A549 treated with GW870086 at 1 μM for 4 hours (cell line): ENCODE results near the gene AGTRAP. TPM values are rescaled to one million over a fixed set of nuclear protein-coding genes. Genes with fewer than 3 reads are reported as not detected.

Experiments used
- total RNA-seq: library from RNA; stranded (reverse); fragments of 200-300 nt; extraction: Qiagen RNA extraction; gene quantifications from 5 replicates; pipeline ENCODE4 v1.2.3, GENCODE V29; 2022; ENCODE audit warnings: low read depth

AGTRAP gene
- 77.2 to 116 TPM (median 99.3 TPM) in 5 replicates for total RNA-seq

GRCh38 chr1:11735854-11736745 is at the start of gene AGTRAP:
AGTRAP (plus strand) TSS chr1:11736136; CDS start chr1:11736209, 73 bp downstream.

GRCh38 chr1:11691302-11691914 is 44.5 kb upstream of the AGTRAP start, which contains the start of gene DRAXIN:
DRAXIN (plus strand) TSS chr1:11691710; CDS start chr1:11706259, 14,549 bp downstream.

GRCh38 chr1:11761988-11762406 is 26.1 kb downstream of the AGTRAP start, which contains the start of gene C1orf167:
C1orf167 (plus strand) TSS chr1:11762193; CDS start chr1:11764401, 2,208 bp downstream.

Other genes starting within 250 kb of the AGTRAP start
- gene FBXO2, start 81.7 kb upstream of the AGTRAP start, total RNA-seq: 6.3 to 9.6 TPM (median 9.2 TPM) in 5 replicates
- gene FBXO44, start 81.3 kb upstream of the AGTRAP start, total RNA-seq: 12.8 to 16.8 TPM (median 15.9 TPM) in 5 replicates
- 5.9 to 9.4 TPM (median 8.5 TPM) in 5 replicates for gene FBXO6, start 71.9 kb upstream of the AGTRAP start, total RNA-seq
- gene MAD2L2, start 55.0 kb upstream of the AGTRAP start, total RNA-seq: 45.4 to 53.3 TPM (median 51.3 TPM) in 5 replicates
- gene DRAXIN, start 44.4 kb upstream of the AGTRAP start, total RNA-seq: 0.03 to 0.14 TPM (median 0.07 TPM) in 5 replicates
- gene C1orf167, start 26.1 kb downstream of the AGTRAP start, total RNA-seq: not detected in 5 replicates
- 3.9 to 4.9 TPM (median 4.0 TPM) in 5 replicates for gene MTHFR, start 69.8 kb downstream of the AGTRAP start, total RNA-seq
- gene CLCN6, start 70.1 kb downstream of the AGTRAP start, total RNA-seq: 4.7 to 6.7 TPM (median 5.3 TPM) in 5 replicates
- not detected in 5 replicates for gene NPPA, start 111.6 kb downstream of the AGTRAP start, total RNA-seq
- gene NPPB, start 122.8 kb downstream of the AGTRAP start, total RNA-seq: 0.24 TPM in 1 of 5 replicates, not detected in the others
- gene KIAA2013, start 190.3 kb downstream of the AGTRAP start, total RNA-seq: 30.1 to 47.4 TPM (median 45.3 TPM) in 5 replicates
- gene PLOD1, start 198.6 kb downstream of the AGTRAP start, total RNA-seq: 69.4 to 85.4 TPM (median 79.5 TPM) in 5 replicates
- 31.6 to 36.8 TPM (median 32.3 TPM) in 5 replicates for gene MFN2, start 244.3 kb downstream of the AGTRAP start, total RNA-seq